Measurements from ENCODE around the gene FUBP3.

GRCh38 chr9:130535818-130536521 is 43.4 kb upstream of the FUBP3 start:
- TF ChIP-seq CTCF (IDR thresholded peaks at IDR 0.05) (no peak), POLR2A (IDR thresholded peaks at IDR 0.05) (peak in 1 of 2 donors; percentile 30)

Data from uterus (tissue), 2 donors.